ENCODE data around the gene IFNL3.

- TF ChIP-seq POLR2AphosphoS5 (IDR thresholded peaks at IDR 0.05; ENCODE audit: low read depth, low read length), result no peak
- no peak for TF ChIP-seq SIN3A (IDR thresholded peaks at IDR 0.05; ENCODE audit: borderline replicate concordance, insufficient read depth, low read length)
- TF ChIP-seq REST (IDR thresholded peaks at IDR 0.05; ENCODE audit: insufficient read depth in 1 of 2, low read depth in 2 of 2, low read length in 2 of 2), result no peak
These were observed 26.4 kb downstream of the IFNL3 start for GRCh38 chr19:39218230-39219007.

Data from PFSK-1 (cell line).